KBM-7 (cell line): ENCODE data around the gene BORCS5.
"Not testable (repeated sequence)": the region's sequence is repeated elsewhere in the genome, so short reads cannot be mapped to it uniquely, and the experiment has no call there.

ENCODE experiments used
- DNase-seq: peaks from one replicate; pipeline ENCODE4 v3.0.0-alpha.2; 2015
- in situ Hi-C: fragments of 300-500 bp; cut with MboI; formaldehyde crosslinking; loops from 2 replicates; pipeline ENCODE4 v1.14.3; 2020; ENCODE audit warnings: low sequenced_read_pairs, low pct_unique_long_range_greater_than_20kb, mixed read lengths

The BORCS5 gene

DNA sequence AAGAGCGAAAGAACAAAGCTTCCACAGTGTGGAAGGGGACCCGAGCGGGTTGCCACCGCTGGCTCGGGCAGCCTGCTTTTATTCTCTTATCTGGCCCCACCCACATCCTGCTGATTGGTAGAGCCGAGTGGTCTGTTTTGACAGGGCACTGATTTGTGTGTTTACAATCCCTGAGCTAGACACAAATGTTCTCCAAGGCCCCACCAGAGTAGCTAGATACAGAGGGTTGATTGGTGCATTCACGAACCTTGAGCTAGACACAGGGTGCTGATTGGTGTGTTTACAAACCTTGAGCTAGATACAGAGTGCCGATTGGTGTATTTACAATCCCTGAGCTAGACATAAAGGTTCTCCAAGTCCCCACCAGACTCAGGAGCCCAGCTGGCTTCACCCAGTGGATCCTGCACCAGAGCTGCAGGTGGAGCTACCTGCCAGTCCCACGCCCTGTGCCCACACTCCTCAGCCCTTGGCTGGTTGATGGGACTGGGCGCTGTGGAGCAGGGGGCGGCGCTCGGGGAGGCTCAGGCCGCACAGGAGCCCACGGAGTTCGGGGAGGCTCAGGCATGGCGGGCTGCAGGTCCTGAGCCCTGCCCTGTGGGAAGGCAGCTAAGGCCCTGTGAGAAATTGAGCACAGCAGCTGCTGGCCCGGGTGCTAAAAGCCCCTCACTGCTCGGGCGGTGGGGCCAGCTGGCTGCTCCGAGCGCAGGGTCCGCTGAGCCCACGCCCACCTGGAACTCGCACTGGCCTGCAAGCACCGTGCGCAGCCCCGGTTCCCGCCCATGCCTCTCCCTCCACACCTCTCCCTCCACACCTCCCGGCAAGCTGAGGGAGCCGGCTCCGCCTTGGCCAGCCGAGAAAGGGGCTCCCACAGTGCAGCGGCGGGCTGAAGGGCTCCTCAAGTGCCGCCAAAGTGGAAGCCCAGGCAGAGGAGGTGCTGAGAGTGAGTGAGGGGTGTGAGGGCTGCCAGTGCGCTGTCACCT, 115.4 kb downstream of the BORCS5 start:
- DNase-seq, in situ Hi-C loops: not testable (repeated sequence)

GRCh38 chr12:12473223-12473622, 116.3 kb downstream of the BORCS5 start:
- in situ Hi-C loops, result no loop called here
- no peak for DNase-seq

- no peak for DNase-seq
- in situ Hi-C loops, result no loop called here
Measured at GRCh38 chr12:12474471-12474928, 117.6 kb downstream of the BORCS5 start.

DNA sequence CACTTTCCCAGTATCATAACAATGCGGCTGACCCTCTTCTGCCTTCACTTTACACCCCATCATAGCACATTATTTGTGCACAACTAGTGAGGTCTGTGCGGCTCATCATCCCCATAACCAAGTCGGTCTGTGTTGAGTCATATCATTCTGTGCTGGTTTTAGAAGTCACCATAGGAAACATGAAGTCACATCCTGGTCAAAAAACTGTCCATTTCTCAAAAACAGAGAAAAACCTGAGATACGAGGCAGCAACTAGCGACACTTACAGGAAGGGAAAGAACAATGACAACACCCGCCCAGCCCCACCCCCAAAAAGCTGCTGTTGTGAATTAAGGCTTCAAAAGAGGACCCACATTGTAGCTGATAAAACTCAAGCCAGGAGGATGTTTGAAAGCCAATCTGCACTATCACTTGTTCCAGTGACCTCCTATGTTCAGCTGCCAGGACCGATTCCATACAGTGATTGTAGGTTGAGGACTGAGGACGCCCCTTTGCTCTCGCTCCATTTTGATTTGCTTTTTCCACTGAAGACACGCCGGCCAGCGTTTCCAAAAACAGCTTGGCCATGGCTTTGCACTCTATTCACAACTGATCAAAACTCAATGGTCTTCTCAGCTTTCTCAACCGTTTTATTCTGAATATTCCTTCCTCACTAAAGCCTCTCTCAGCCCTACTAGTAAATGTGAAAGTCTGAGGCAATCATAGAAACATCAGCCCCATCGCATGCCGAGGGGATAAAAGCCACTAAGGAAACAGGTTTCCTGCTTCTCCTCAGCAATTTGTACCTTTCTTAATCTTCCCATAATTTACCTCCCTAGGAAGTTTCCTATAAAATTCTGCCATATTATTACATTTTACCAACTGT, 118.3 kb downstream of the BORCS5 start:
- in situ Hi-C loops, result no loop called here
- DNase-seq, result no peak

GRCh38 chr12:12476857-12477531, 120.1 kb downstream of the BORCS5 start:
- in situ Hi-C loops, result no loop called here
- DNase-seq, result no peak

DNA sequence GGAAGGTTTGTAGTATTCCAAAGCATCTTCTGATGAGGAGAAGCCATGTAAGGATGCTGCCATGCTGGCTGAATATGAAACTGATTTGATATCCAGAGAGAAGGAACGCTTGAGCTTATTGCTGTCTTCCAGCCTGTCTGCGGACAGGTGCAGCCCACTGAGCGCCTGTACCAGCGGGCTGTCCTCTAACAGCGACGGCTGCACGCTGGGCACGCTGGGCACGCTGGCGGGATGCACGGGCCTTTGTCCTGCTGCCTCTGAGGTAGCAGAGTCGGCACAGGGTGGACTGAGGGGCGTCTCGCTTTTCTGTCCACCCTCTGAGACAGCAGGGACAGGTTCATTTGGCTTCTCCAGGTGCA, 120.6 kb downstream of the BORCS5 start:
- in situ Hi-C loops, result no loop called here
- DNase-seq, result no peak

- DNase-seq, result no peak
- in situ Hi-C loops, result no loop called here
Measured at GRCh38 chr12:12480074-12480473, 123.2 kb downstream of the BORCS5 start.

GRCh38 chr12:12481631-12482030, 124.8 kb downstream of the BORCS5 start:
- in situ Hi-C loops, result no loop called here
- peak; percentile 15 for DNase-seq

- DNase-seq, result no peak
- in situ Hi-C loops, result no loop called here
Measured at GRCh38 chr12:12482150-12482761, 125.4 kb downstream of the BORCS5 start.

DNA sequence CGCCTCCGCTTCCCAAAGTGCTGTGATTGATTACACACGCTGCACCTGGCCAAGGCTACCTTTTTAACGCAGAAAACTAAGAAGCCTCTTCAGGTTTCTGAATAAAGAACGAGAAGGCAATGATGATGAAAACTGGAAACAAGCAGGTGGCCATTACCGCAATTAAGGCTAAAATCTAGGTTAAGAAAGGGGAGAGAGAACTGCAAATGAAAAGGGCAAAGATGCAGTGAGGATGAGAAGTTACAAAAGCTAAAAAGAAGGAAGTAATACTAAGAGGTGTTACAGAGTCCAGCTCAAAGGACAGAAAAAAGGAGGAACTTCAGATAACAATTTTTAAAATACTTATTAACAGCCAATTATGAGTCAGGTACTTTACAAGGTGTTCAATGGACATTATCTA, 126.1 kb downstream of the BORCS5 start:
- in situ Hi-C loops, result no loop called here
- no peak for DNase-seq

DNA sequence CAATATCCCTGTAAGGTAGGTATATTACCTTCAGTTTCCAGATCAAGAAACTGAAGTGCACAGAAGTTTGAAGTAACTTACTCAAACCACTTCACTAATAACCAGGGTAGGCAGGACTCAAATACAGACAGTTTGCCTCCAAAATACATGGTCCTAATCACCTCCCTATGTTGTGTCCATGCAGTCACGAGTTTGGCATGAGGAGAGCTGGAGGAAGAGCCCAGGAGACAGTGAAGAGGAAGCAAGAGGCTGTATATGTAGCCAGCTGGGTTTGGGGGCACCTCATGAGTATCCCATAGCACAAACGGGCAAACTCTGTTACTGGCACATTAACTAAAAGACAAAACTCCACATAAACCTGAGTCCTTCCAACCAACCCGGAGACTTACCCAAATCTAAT, 126.6 kb downstream of the BORCS5 start:
- in situ Hi-C loops, result no loop called here

DNA sequence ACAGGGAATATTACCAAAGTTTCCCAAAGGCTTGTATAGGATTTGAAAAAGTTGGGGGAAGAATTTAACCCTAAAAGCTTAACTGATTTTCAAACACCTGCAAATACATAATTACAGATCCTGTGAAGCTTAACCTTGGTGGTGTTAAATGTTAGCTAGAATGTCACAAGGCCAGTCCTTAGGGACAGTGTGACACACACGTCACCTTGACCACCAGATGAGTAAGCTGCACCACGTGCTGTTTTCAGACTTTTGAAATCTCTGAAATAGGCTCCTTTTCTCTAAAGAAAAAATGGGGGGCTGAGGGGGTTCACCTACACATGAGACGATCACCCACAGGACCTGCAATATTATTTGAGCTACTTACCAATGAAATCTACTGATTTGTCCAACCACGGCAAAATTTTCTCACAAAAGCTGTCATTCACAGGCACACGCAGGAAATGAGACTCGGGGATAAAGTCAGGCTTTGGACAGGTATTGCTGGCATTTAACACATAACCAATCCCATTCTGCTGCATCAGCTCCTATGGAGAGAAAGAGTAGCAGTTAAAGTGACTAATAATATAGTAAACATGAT, 129.9 kb downstream of the BORCS5 start:
- in situ Hi-C loops, result no loop called here
- no peak for DNase-seq

More for the DNA sequence above, 126.6 kb downstream of the BORCS5 start:
- DNase-seq, result no peak

DNA sequence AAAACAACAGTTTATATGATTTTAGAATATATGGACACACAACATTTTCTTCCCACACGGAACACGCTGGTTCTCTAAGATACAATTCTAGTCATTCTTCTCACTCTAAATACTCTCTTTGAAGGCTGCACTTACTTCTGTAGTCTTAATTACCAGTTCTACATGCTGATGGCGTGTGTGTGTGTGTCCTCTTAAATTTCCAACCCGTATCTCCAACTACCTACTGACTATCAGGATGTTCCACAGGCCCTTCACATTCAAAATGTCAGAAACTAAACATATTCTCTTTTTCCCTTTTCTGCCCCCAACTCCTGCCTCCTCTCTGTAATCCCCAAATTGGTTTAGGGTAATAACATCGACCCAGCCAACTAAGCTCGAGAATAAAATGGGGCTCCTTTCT, 130.6 kb downstream of the BORCS5 start:
- DNase-seq, result no peak
- in situ Hi-C loops, result no loop called here

DNA sequence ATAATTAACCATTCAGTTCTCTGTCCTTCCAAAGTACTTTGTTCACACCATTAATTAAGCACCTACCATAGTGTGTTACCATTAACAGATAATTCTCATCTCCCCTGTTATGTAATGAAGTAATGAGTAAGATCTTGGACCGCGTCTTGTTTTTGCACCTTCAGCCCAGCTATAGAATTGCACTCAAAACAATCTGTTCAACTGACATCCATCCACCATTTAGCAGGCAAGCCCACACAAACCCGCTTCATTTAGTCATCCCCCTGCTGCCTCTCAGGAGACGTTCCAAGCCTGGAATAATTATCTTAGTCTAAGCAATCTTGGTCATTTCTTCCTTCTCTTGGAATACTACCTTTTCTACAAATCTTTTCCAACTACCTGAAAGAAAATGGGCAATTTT, 131.4 kb downstream of the BORCS5 start:
- in situ Hi-C loops, result no loop called here
- no peak for DNase-seq

- in situ Hi-C loops, result no loop called here
- DNase-seq, result no peak
Measured at GRCh38 chr12:12488823-12489550, 132.1 kb downstream of the BORCS5 start.

- no peak for DNase-seq
- in situ Hi-C loops, result no loop called here
Measured at GRCh38 chr12:12491606-12492005, 134.7 kb downstream of the BORCS5 start.

DNA sequence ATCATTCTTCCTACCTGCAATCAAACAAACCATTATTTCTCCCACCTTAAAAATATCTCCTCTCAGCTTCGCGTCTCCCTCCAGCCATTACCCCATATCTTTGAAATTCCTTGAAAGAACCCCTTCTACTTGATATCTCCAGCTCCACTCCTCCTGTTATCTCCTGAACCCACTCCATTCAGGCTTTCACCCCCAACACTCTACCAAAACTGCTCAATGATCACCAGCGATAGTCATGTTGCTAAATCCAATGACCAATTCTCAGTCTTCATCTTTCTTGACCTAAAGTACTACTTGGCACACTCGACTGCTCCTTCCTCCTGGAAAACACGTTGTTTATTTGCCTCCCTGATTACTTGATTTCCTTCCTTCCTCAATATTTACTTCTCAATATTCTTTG, 135.7 kb downstream of the BORCS5 start:
- in situ Hi-C loops, result no loop called here
- no peak for DNase-seq

- no peak for DNase-seq
- in situ Hi-C loops, result no loop called here
Measured at GRCh38 chr12:12495536-12495935, 138.7 kb downstream of the BORCS5 start.
